HG02938 (cell line): ENCODE measurements around the gene VTA1.
"Not testable (repeated sequence)": the region's sequence is repeated elsewhere in the genome, so short reads cannot be mapped to it uniquely, and the experiment has no call there.

Experiments
- ATAC-seq: cut with Tn5 transposase; IDR thresholded peaks from one replicate; pipeline ENCODE4 v1.9.1; 2021; ENCODE audit warnings: mild to moderate bottlenecking, moderate library complexity; ENCODE audit not compliant: unreplicated experiment

Gene VTA1

GRCh38 chr6:142223938-142224337 is 76.9 kb downstream of the VTA1 start:
- ATAC-seq, result no peak

- no peak for ATAC-seq
Observed at GRCh38 chr6:142225115-142225514, 78.1 kb downstream of the VTA1 start.

- no peak for ATAC-seq
Observed at GRCh38 chr6:142225552-142225951, 78.5 kb downstream of the VTA1 start.

- ATAC-seq, result no peak
Observed at GRCh38 chr6:142226731-142227130, 79.7 kb downstream of the VTA1 start.

- ATAC-seq, result not testable (repeated sequence)
Observed at GRCh38 chr6:142229518-142230270, 82.6 kb downstream of the VTA1 start.

GRCh38 chr6:142232206-142233044 is 85.4 kb downstream of the VTA1 start:
- peak; percentile 68 for ATAC-seq

- no peak for ATAC-seq
Observed at GRCh38 chr6:142233945-142234682, 87.1 kb downstream of the VTA1 start.

GRCh38 chr6:142235272-142235671 is 88.2 kb downstream of the VTA1 start:
- no peak for ATAC-seq

GRCh38 chr6:142235791-142236190 is 88.7 kb downstream of the VTA1 start:
- ATAC-seq, result no peak

- ATAC-seq, result no peak
Observed at GRCh38 chr6:142236691-142237090, 89.6 kb downstream of the VTA1 start.

GRCh38 chr6:142238881-142239280 is 91.8 kb downstream of the VTA1 start:
- no peak for ATAC-seq

- ATAC-seq, result no peak
Observed at GRCh38 chr6:142240179-142240578, 93.1 kb downstream of the VTA1 start.

- no peak for ATAC-seq
Observed at GRCh38 chr6:142241061-142241460, 94.0 kb downstream of the VTA1 start.

GRCh38 chr6:142242269-142242668 is 95.2 kb downstream of the VTA1 start:
- no peak for ATAC-seq

- ATAC-seq, result peak; percentile 64
Observed at GRCh38 chr6:142246960-142247359, 99.9 kb downstream of the VTA1 start.

GRCh38 chr6:142249266-142249665 is 102.2 kb downstream of the VTA1 start:
- no peak for ATAC-seq

- no peak for ATAC-seq
Observed at GRCh38 chr6:142251930-142252445, 104.9 kb downstream of the VTA1 start.

- no peak for ATAC-seq
Observed at GRCh38 chr6:142254513-142254912, 107.5 kb downstream of the VTA1 start.

- no peak for ATAC-seq
Observed at GRCh38 chr6:142255785-142256184, 108.7 kb downstream of the VTA1 start.

GRCh38 chr6:142258305-142258704 is 111.2 kb downstream of the VTA1 start:
- ATAC-seq, result no peak

- ATAC-seq, result no peak
Observed at GRCh38 chr6:142258757-142259156, 111.7 kb downstream of the VTA1 start.
